GM12873 (cell line): ENCODE measurements around the gene TRAF3.

Experiments used
- CTCF ChIP-seq: IDR thresholded peaks from 2 replicates; pipeline ENCODE4 v1.5.1; 2012; ENCODE audit warnings: low read depth, mild to moderate bottlenecking, moderate library complexity, low read length, control low read depth; ENCODE audit not compliant: insufficient read depth; ENCODE audit errors: missing control alignments

The TRAF3 gene

GRCh38 chr14:102769049-102769327, 8.3 kb upstream of the TRAF3 start:
- no peak for TF ChIP-seq CTCF

GRCh38 chr14:102770147-102771123, 6.8 kb upstream of the TRAF3 start:
- TF ChIP-seq CTCF: no peak

- TF ChIP-seq CTCF: no peak
Measured at GRCh38 chr14:102771144-102771543, 6.1 kb upstream of the TRAF3 start.

- peak; percentile 49 for TF ChIP-seq CTCF
Measured at GRCh38 chr14:102772781-102773570, 4.3 kb upstream of the TRAF3 start.

- TF ChIP-seq CTCF: peak; percentile 89
Measured at GRCh38 chr14:102774391-102775153, 2.7 kb upstream of the TRAF3 start.

GRCh38 chr14:102775855-102776760, 1.1 kb upstream of the TRAF3 start:
- no peak for TF ChIP-seq CTCF
